MM.1S (cell line): ENCODE measurements around the gene CCDC148.

Experiments
- DNase-seq: peaks from one replicate; pipeline ENCODE4 v3.0.0-alpha.2; 2015
- H2AFZ ChIP-seq: fragments of 300-600 bp; sonication (generic); 2 replicates; pipeline ENCODE4 v1.6.0; 2016; ENCODE audit warnings: antibody characterized with exemption, low read length
- H3F3A ChIP-seq: fragments of 300-600 bp; sonication (generic); 2 replicates; pipeline ENCODE4 v1.6.1; 2016; ENCODE audit warnings: mild to moderate bottlenecking, antibody characterized with exemption, low read length, moderate library complexity, mixed read lengths; ENCODE audit not compliant: insufficient read depth
- H3K27ac ChIP-seq: fragments of 300-600 bp; sonication (generic); 2 replicates; pipeline ENCODE4 v1.5.1; 2016; ENCODE audit warnings: mild to moderate bottlenecking, low read length
- H3K27me3 ChIP-seq: fragments of 300-600 bp; sonication (generic); replicated peaks from 2 replicates; pipeline ENCODE4 v1.6.0; 2016; ENCODE audit warnings: low read length; ENCODE audit not compliant: insufficient read depth
- H3K36me3 ChIP-seq: fragments of 300-600 bp; sonication (generic); replicated peaks from 2 replicates; pipeline ENCODE4 v1.6.1; 2016; ENCODE audit warnings: mild to moderate bottlenecking, low read length, mixed read lengths; ENCODE audit not compliant: insufficient read depth
- H3K4me1 ChIP-seq: fragments of 300-600 bp; sonication (generic); 2 replicates; pipeline ENCODE4 v1.6.1; 2016; ENCODE audit warnings: low read length, mixed read lengths
- H3K4me2 ChIP-seq: fragments of 300-600 bp; sonication (generic); 2 replicates; pipeline ENCODE4 v1.6.0; 2016; ENCODE audit warnings: low read depth, low read length
- H3K4me3 ChIP-seq: fragments of 300-600 bp; sonication (generic); 2 replicates; pipeline ENCODE4 v1.5.1; 2016; ENCODE audit warnings: low read length, mixed read lengths
- H3K79me2 ChIP-seq: fragments of 300-600 bp; sonication (generic); 2 replicates; pipeline ENCODE4 v1.6.1; 2016; ENCODE audit warnings: mixed run types, low read length, mixed read lengths
- H3K9ac ChIP-seq: fragments of 300-600 bp; sonication (generic); 2 replicates; pipeline ENCODE4 v1.6.1; 2016; ENCODE audit warnings: low read length, mixed read lengths
- H3K9me2 ChIP-seq: fragments of 300-600 bp; sonication (generic); replicated peaks from 2 replicates; pipeline ENCODE4 v1.6.1; 2016; ENCODE audit warnings: mild to moderate bottlenecking, low read length, mixed read lengths; ENCODE audit not compliant: insufficient read depth
- H3K9me3 ChIP-seq: fragments of 300-600 bp; sonication (generic); replicated peaks from 2 replicates; pipeline ENCODE4 v1.6.1; 2016; ENCODE audit warnings: mild to moderate bottlenecking, low read length, mixed read lengths; ENCODE audit not compliant: insufficient read depth
- H4K20me1 ChIP-seq: fragments of 300-600 bp; sonication (generic); 2 replicates; pipeline ENCODE4 v1.6.1; 2016; ENCODE audit warnings: mild to moderate bottlenecking, low read length, moderate library complexity, mixed read lengths; ENCODE audit not compliant: insufficient read depth
- CTCF ChIP-seq: fragments of 300-600 bp; sonication (generic); IDR thresholded peaks from 2 replicates; pipeline ENCODE4 v1.5.1; 2016; ENCODE audit warnings: antibody characterized with exemption, low read length, mixed read lengths
- EZH2 ChIP-seq: fragments of 300-600 bp; sonication (generic); optimal IDR thresholded peaks from 2 replicates; pipeline ENCODE3; 2017; ENCODE audit warnings: low read depth, mild to moderate bottlenecking, antibody characterized with exemption, low read length, mixed read lengths
- EZH2phosphoT487 ChIP-seq: fragments of 300-600 bp; sonication (generic); IDR thresholded peaks from 2 replicates; pipeline ENCODE4 v1.6.1; 2018; ENCODE audit warnings: antibody characterized with exemption, low read length

Gene CCDC148

GRCh38 chr2:158270536-158270935 lies 186.0 kb downstream of the CCDC148 start:
- H3K9me2 ChIP-seq = no peaks in the 10 kb centered on the region
- H2AFZ ChIP-seq = no peak overlapping the region
- no peak overlapping the region for H3K4me3 ChIP-seq
- no peak for DNase-seq
- H3F3A ChIP-seq = no peaks in the 10 kb centered on the region
- H3K4me2 ChIP-seq = no peak overlapping the region
- no peak overlapping the region for H3K27ac ChIP-seq
- no peak overlapping the region for H3K9ac ChIP-seq
- TF ChIP-seq CTCF = no peak
- TF ChIP-seq EZH2phosphoT487 = no peak
- TF ChIP-seq EZH2 = no peak
- no peaks in the 10 kb centered on the region for H3K79me2 ChIP-seq
- H3K27me3 ChIP-seq = no peaks in the 10 kb centered on the region
- no peaks in the 10 kb centered on the region for H3K36me3 ChIP-seq
- no peaks in the 10 kb centered on the region for H4K20me1 ChIP-seq
- H3K4me1 ChIP-seq = no peaks in the 10 kb centered on the region
- H3K9me3 ChIP-seq = no peaks in the 10 kb centered on the region

- H2AFZ ChIP-seq = no peak overlapping the region
- TF ChIP-seq CTCF (no peak), EZH2 (no peak), EZH2phosphoT487 (no peak)
- no peak overlapping the region for H3K27ac ChIP-seq
- H3K9me2 ChIP-seq = no peaks in the 10 kb centered on the region
- no peaks in the 10 kb centered on the region for H3K4me1 ChIP-seq
- H4K20me1 ChIP-seq = no peaks in the 10 kb centered on the region
- H3K9ac ChIP-seq = no peak overlapping the region
- no peaks in the 10 kb centered on the region for H3F3A ChIP-seq
- no peak overlapping the region for H3K4me2 ChIP-seq
- no peak overlapping the region for H3K4me3 ChIP-seq
- no peaks in the 10 kb centered on the region for H3K79me2 ChIP-seq
- no peak for DNase-seq
- no peaks in the 10 kb centered on the region for H3K27me3 ChIP-seq
- no peaks in the 10 kb centered on the region for H3K9me3 ChIP-seq
- no peaks in the 10 kb centered on the region for H3K36me3 ChIP-seq
Observed at GRCh38 chr2:158269143-158269542, 187.4 kb downstream of the CCDC148 start.

GRCh38 chr2:158266111-158266510 lies 190.4 kb downstream of the CCDC148 start:
- Histone ChIP-seq H3F3A (no peaks in the 10 kb centered on the region), H3K27ac (no peak overlapping the region), H3K27me3 (no peaks in the 10 kb centered on the region), H3K4me1 (no peaks in the 10 kb centered on the region), H3K79me2 (no peaks in the 10 kb centered on the region), H3K36me3 (no peaks in the 10 kb centered on the region), H3K4me2 (no peak overlapping the region), H3K9me2 (no peaks in the 10 kb centered on the region), H3K9ac (no peak overlapping the region), H3K4me3 (no peak overlapping the region), H3K9me3 (no peaks in the 10 kb centered on the region), H2AFZ (no peak overlapping the region), H4K20me1 (no peaks in the 10 kb centered on the region)
- no peak for DNase-seq
- TF ChIP-seq CTCF (no peak), EZH2 (no peak), EZH2phosphoT487 (no peak)
